GM18507 (cell line): Measurements from ENCODE around the gene CASTOR2.
"Not testable (repeated sequence)": the region's sequence is repeated elsewhere in the genome, so short reads cannot be mapped to it uniquely, and the experiment has no call there.

Experiments used
- DNase-seq: peaks from one replicate; pipeline ENCODE4 v3.0.0; 2011; ENCODE audit warnings: low read depth; ENCODE audit not compliant: insufficient read length; ENCODE audit errors: extremely low spot score
- FAIRE-seq: peaks from 2 replicates; lab custom pipeline; 2011; peaks lifted over from hg19 to GRCh38; lab: Jason Lieb, UNC

The CASTOR2 gene

GRCh38 chr7:74988436-74988835 is 23.9 kb downstream of the CASTOR2 start:
- FAIRE-seq: not testable (repeated sequence)

GRCh38 chr7:74993121-74993520 is 28.6 kb downstream of the CASTOR2 start:
- DNase-seq (no peak), FAIRE-seq (no peak)

More at GRCh38 chr7:74988436-74988835, 23.9 kb downstream of the CASTOR2 start:
- DNase-seq: not testable (repeated sequence)

- not testable (repeated sequence) for DNase-seq, FAIRE-seq
These were observed 30.5 kb downstream of the CASTOR2 start for GRCh38 chr7:74994869-74995543.

GRCh38 chr7:74996361-74996760 is 31.9 kb downstream of the CASTOR2 start:
- DNase-seq, FAIRE-seq: not testable (repeated sequence)

- not testable (repeated sequence) for DNase-seq, FAIRE-seq
These were observed 33.3 kb downstream of the CASTOR2 start for GRCh38 chr7:74997811-74998210.

GRCh38 chr7:75001356-75001755 is 36.9 kb downstream of the CASTOR2 start:
- not testable (repeated sequence) for FAIRE-seq, DNase-seq

GRCh38 chr7:75010036-75010435 is 45.5 kb downstream of the CASTOR2 start:
- FAIRE-seq: no peak
- no peak for DNase-seq

GRCh38 chr7:75017832-75018231 is 53.3 kb downstream of the CASTOR2 start:
- no peak for DNase-seq
- FAIRE-seq: no peak

GRCh38 chr7:75018570-75019364 is 54.3 kb downstream of the CASTOR2 start:
- no peak for FAIRE-seq
- DNase-seq: no peak

GRCh38 chr7:75019800-75020199 is 55.3 kb downstream of the CASTOR2 start:
- DNase-seq (no peak), FAIRE-seq (no peak)

GRCh38 chr7:75024922-75025321 is 60.4 kb downstream of the CASTOR2 start:
- FAIRE-seq (no peak), DNase-seq (no peak)

GRCh38 chr7:75028299-75028698 is 63.8 kb downstream of the CASTOR2 start:
- DNase-seq (no peak), FAIRE-seq (no peak)

- DNase-seq (no peak), FAIRE-seq (no peak)
These were observed 68.6 kb downstream of the CASTOR2 start for GRCh38 chr7:75033064-75033463.

- FAIRE-seq: no peak
These were observed 69.3 kb downstream of the CASTOR2 start for GRCh38 chr7:75033826-75034225.

GRCh38 chr7:75038508-75038907 is 74.0 kb downstream of the CASTOR2 start:
- no peak for FAIRE-seq

More at GRCh38 chr7:75033826-75034225, 69.3 kb downstream of the CASTOR2 start:
- no peak for DNase-seq

GRCh38 chr7:75039166-75039565 is 74.7 kb downstream of the CASTOR2 start:
- FAIRE-seq: no peak
- no peak for DNase-seq

More at GRCh38 chr7:75038508-75038907, 74.0 kb downstream of the CASTOR2 start:
- no peak for DNase-seq

GRCh38 chr7:75039709-75040108 is 75.2 kb downstream of the CASTOR2 start:
- FAIRE-seq (no peak), DNase-seq (no peak)

GRCh38 chr7:75040512-75040911 is 76.0 kb downstream of the CASTOR2 start:
- FAIRE-seq: no peak
- DNase-seq: no peak

- FAIRE-seq (no peak), DNase-seq (no peak)
These were observed 77.8 kb downstream of the CASTOR2 start for GRCh38 chr7:75042286-75042685.

GRCh38 chr7:75042831-75043703 is 78.6 kb downstream of the CASTOR2 start:
- no peak for DNase-seq
- FAIRE-seq: no peak
